Neural cell (in vitro differentiated cells): ENCODE results near the gene GATM.

Experiments
- EP300 ChIP-seq: fragments of 450-650 bp; conservative IDR thresholded peaks from 2 replicates; pipeline ENCODE4 v1.6.1; 2014; ENCODE audit warnings: antibody characterized with exemption, mild to moderate bottlenecking, moderate library complexity; ENCODE audit not compliant: poor library complexity, severe bottlenecking
- EZH2 ChIP-seq: fragments of 200-600, 300-800 bp; shearing (Covaris generic), sonication (generic); IDR thresholded peaks from 2 replicates; pipeline ENCODE4 v1.6.1; 2014; ENCODE audit warnings: antibody characterized with exemption, low read length, borderline replicate concordance, mild to moderate bottlenecking; ENCODE audit not compliant: insufficient read depth, poor library complexity, severe bottlenecking
- MXI1 ChIP-seq: fragments of 450-650 bp; conservative IDR thresholded peaks from 2 replicates; pipeline ENCODE4 v1.6.1; 2014; ENCODE audit warnings: antibody characterized with exemption, mild to moderate bottlenecking; ENCODE audit not compliant: poor library complexity, severe bottlenecking
- POLR2AphosphoS5 ChIP-seq: IDR thresholded peaks from 2 replicates; pipeline ENCODE4 v1.6.1; 2012
- SMC3 ChIP-seq: fragments of 450-650 bp; conservative IDR thresholded peaks from 2 replicates; pipeline ENCODE4 v1.6.1; 2014; ENCODE audit warnings: antibody characterized with exemption, mild to moderate bottlenecking, moderate library complexity; ENCODE audit not compliant: poor library complexity
- TAF1 ChIP-seq: IDR thresholded peaks from 2 replicates; pipeline ENCODE4 v1.6.1; 2012; ENCODE audit warnings: low read depth
- TF ChIP-seq, protein P1 (sequence below): IDR thresholded peaks from 2 replicates; pipeline ENCODE4 v1.6.1; 2012; ENCODE audit warnings: borderline replicate concordance
- TF ChIP-seq, protein P2 (sequence below): fragments of 450-650 bp; IDR thresholded peaks from 2 replicates; pipeline ENCODE4 v1.5.1; 2014; ENCODE audit warnings: antibody characterized with exemption, mild to moderate bottlenecking, moderate library complexity; ENCODE audit not compliant: poor library complexity, severe bottlenecking

DNA sequence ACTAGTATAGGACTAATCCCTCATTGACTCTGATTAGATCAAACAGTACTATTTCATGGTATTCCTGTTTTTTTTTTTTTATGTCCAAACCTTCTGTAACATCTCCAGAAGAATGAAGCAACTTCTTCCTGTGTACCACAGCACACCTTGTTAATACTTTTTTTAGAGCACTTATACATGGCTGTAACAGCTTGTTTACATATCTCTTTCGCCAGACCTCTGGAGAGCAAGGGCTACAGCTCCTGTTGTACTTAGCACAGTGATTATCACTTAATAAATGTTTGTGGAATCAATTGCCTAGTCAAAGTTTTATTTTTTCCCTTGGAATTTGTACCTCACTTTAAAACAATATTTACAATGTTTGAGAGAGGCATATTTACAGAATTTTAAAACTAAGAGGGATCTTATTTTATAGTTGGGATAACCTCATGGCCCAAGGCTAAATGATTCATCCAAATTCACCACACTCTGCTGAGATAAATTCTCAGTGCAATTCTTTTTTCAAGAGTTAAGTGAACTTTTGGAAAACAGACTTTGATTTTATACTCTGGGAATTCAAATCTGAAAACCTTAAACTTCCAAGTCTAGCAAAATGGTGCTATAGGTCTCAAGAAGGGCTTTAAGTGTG is 9.2 kb upstream of the GATM start:
- TF ChIP-seq, protein P1, sequence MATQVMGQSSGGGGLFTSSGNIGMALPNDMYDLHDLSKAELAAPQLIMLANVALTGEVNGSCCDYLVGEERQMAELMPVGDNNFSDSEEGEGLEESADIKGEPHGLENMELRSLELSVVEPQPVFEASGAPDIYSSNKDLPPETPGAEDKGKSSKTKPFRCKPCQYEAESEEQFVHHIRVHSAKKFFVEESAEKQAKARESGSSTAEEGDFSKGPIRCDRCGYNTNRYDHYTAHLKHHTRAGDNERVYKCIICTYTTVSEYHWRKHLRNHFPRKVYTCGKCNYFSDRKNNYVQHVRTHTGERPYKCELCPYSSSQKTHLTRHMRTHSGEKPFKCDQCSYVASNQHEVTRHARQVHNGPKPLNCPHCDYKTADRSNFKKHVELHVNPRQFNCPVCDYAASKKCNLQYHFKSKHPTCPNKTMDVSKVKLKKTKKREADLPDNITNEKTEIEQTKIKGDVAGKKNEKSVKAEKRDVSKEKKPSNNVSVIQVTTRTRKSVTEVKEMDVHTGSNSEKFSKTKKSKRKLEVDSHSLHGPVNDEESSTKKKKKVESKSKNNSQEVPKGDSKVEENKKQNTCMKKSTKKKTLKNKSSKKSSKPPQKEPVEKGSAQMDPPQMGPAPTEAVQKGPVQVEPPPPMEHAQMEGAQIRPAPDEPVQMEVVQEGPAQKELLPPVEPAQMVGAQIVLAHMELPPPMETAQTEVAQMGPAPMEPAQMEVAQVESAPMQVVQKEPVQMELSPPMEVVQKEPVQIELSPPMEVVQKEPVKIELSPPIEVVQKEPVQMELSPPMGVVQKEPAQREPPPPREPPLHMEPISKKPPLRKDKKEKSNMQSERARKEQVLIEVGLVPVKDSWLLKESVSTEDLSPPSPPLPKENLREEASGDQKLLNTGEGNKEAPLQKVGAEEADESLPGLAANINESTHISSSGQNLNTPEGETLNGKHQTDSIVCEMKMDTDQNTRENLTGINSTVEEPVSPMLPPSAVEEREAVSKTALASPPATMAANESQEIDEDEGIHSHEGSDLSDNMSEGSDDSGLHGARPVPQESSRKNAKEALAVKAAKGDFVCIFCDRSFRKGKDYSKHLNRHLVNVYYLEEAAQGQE = no peak
- TF ChIP-seq, protein P2, sequence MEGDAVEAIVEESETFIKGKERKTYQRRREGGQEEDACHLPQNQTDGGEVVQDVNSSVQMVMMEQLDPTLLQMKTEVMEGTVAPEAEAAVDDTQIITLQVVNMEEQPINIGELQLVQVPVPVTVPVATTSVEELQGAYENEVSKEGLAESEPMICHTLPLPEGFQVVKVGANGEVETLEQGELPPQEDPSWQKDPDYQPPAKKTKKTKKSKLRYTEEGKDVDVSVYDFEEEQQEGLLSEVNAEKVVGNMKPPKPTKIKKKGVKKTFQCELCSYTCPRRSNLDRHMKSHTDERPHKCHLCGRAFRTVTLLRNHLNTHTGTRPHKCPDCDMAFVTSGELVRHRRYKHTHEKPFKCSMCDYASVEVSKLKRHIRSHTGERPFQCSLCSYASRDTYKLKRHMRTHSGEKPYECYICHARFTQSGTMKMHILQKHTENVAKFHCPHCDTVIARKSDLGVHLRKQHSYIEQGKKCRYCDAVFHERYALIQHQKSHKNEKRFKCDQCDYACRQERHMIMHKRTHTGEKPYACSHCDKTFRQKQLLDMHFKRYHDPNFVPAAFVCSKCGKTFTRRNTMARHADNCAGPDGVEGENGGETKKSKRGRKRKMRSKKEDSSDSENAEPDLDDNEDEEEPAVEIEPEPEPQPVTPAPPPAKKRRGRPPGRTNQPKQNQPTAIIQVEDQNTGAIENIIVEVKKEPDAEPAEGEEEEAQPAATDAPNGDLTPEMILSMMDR = no peak
- TF ChIP-seq EZH2 = no peak
- TF ChIP-seq SMC3 = no peak
- TF ChIP-seq MXI1 = no peak
- TF ChIP-seq EP300 = no peak
- TF ChIP-seq POLR2AphosphoS5 = no peak
- TF ChIP-seq TAF1 = no peak
